Measurements from ENCODE around the gene ABCA12.

ABCA12 gene

DNA sequence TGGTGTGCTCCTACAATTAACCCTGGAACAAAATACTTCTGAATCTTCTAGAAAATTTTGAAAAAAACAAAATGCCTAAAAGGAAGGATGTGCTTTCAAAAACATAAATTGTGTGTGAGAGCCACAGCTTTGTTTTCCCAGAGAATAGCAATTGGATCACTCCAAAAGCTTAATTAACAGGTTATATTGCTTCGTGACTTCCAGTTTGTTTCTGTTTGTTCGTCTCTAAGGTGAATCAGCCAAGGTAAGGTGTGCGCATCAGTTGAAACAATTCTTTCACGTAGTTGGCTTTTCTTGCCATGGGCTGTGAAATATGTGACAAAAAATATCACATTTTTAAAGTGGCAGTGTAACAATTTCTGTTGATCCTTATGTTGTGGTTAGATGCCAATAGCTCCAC is 238.7 kb downstream of the ABCA12 start:
- H3K27ac ChIP-seq (ENCODE audit: low read depth, low read length): no peak overlapping the region
- no peak overlapping the region for H3K4me2 ChIP-seq (ENCODE audit: low read length)
- H3K27me3 ChIP-seq (ENCODE audit: control insufficient read depth, low read length): no peaks in the 10 kb centered on the region

DNA sequence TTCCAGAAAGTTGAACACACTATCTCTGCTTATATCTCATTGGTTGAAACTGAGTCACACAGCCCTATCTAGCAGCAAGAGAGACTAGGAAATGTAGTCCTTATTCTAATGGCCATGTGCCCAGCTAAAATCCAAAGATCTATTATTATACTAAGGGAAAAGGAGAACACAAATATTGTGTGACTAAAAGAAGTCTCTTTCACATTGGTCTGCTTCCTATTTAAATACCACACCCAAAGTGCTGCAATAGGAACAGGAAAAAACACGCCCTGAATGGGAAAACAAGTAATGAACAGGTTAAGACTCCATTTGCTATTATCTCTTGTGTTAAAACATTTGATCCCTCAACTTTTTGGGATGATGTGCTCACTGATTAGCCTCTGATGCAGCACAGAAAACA is 242.2 kb downstream of the ABCA12 start:
- Histone ChIP-seq H3K27me3 (ENCODE audit: control insufficient read depth, low read length) (no peaks in the 10 kb centered on the region), H3K36me3 (ENCODE audit: control insufficient read depth, low read length) (no peaks in the 10 kb centered on the region), H3F3A (ENCODE audit: control insufficient read depth, insufficient read depth) (no peaks in the 10 kb centered on the region), H4K20me1 (ENCODE audit: control insufficient read depth, insufficient read depth, low read depth, low read length) (no peaks in the 10 kb centered on the region), H3K4me1 (ENCODE audit: control insufficient read depth, low read length) (no peaks in the 10 kb centered on the region), H3K4me3 (ENCODE audit: low read length) (no peak overlapping the region), H3K9me3 (ENCODE audit: control insufficient read depth, insufficient read depth, low read length) (no peaks in the 10 kb centered on the region), H3K79me2 (ENCODE audit: control insufficient read depth, low read length) (no peaks in the 10 kb centered on the region), H3K9me2 (replicated peaks; ENCODE audit: control insufficient read depth, low read length) (no peaks in the 10 kb centered on the region), H3K27ac (ENCODE audit: low read depth, low read length) (no peak overlapping the region), H3K4me2 (ENCODE audit: low read length) (no peak overlapping the region)
- TF ChIP-seq, protein P1, sequence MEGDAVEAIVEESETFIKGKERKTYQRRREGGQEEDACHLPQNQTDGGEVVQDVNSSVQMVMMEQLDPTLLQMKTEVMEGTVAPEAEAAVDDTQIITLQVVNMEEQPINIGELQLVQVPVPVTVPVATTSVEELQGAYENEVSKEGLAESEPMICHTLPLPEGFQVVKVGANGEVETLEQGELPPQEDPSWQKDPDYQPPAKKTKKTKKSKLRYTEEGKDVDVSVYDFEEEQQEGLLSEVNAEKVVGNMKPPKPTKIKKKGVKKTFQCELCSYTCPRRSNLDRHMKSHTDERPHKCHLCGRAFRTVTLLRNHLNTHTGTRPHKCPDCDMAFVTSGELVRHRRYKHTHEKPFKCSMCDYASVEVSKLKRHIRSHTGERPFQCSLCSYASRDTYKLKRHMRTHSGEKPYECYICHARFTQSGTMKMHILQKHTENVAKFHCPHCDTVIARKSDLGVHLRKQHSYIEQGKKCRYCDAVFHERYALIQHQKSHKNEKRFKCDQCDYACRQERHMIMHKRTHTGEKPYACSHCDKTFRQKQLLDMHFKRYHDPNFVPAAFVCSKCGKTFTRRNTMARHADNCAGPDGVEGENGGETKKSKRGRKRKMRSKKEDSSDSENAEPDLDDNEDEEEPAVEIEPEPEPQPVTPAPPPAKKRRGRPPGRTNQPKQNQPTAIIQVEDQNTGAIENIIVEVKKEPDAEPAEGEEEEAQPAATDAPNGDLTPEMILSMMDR (IDR thresholded peaks at IDR 0.05; ENCODE audit: low read depth, low read length, poor library complexity, severe bottlenecking): no peak
- TF ChIP-seq EZH2phosphoT487 (IDR thresholded peaks at IDR 0.05; ENCODE audit: borderline replicate concordance, low read length): no peak

More for the DNA sequence above, 238.7 kb downstream of the ABCA12 start:
- H3K9me2 ChIP-seq (replicated peaks; ENCODE audit: control insufficient read depth, low read length): no peaks in the 10 kb centered on the region
- H3K79me2 ChIP-seq (ENCODE audit: control insufficient read depth, low read length): no peaks in the 10 kb centered on the region
- no peaks in the 10 kb centered on the region for H3K36me3 ChIP-seq (ENCODE audit: control insufficient read depth, low read length)
- no peak for TF ChIP-seq EZH2phosphoT487 (IDR thresholded peaks at IDR 0.05; ENCODE audit: borderline replicate concordance, low read length)
- TF ChIP-seq, protein P1 (IDR thresholded peaks at IDR 0.05; ENCODE audit: low read depth, low read length, poor library complexity, severe bottlenecking): no peak
- H4K20me1 ChIP-seq (ENCODE audit: control insufficient read depth, insufficient read depth, low read depth, low read length): no peaks in the 10 kb centered on the region
- no peaks in the 10 kb centered on the region for H3K9me3 ChIP-seq (ENCODE audit: control insufficient read depth, insufficient read depth, low read length)
- no peaks in the 10 kb centered on the region for H3K4me1 ChIP-seq (ENCODE audit: control insufficient read depth, low read length)
- H3F3A ChIP-seq (ENCODE audit: control insufficient read depth, insufficient read depth): no peaks in the 10 kb centered on the region
- H3K4me3 ChIP-seq (ENCODE audit: low read length): no peak overlapping the region

DNA sequence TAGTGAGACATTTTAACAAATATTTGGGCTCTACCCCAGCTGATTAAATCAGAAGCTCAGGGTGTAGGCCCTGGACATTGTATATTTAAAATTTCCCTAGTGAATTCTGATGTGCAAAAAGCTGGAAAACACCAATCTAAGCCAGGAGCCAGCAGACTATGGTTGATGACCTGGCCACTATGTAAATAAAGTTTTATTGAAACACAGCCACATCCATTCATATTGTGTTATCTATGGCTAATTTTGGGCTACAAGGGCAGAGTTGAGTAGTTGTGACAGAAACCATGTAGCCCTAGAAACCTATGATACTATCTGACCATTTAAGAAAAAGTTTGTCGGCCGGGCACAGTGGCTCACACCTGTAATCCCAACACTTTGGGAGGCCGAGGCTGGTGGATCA is 243.0 kb downstream of the ABCA12 start:
- H3K9me2 ChIP-seq (replicated peaks; ENCODE audit: control insufficient read depth, low read length): no peaks in the 10 kb centered on the region
- no peak overlapping the region for H3K4me2 ChIP-seq (ENCODE audit: low read length)
- H3K27me3 ChIP-seq (ENCODE audit: control insufficient read depth, low read length): no peaks in the 10 kb centered on the region
- H4K20me1 ChIP-seq (ENCODE audit: control insufficient read depth, insufficient read depth, low read depth, low read length): no peaks in the 10 kb centered on the region
- no peaks in the 10 kb centered on the region for H3K4me1 ChIP-seq (ENCODE audit: control insufficient read depth, low read length)
- no peaks in the 10 kb centered on the region for H3F3A ChIP-seq (ENCODE audit: control insufficient read depth, insufficient read depth)
- no peaks in the 10 kb centered on the region for H3K9me3 ChIP-seq (ENCODE audit: control insufficient read depth, insufficient read depth, low read length)
- no peak for TF ChIP-seq EZH2phosphoT487 (IDR thresholded peaks at IDR 0.05; ENCODE audit: borderline replicate concordance, low read length)
- TF ChIP-seq, protein P1 (IDR thresholded peaks at IDR 0.05; ENCODE audit: low read depth, low read length, poor library complexity, severe bottlenecking): no peak
- H3K36me3 ChIP-seq (ENCODE audit: control insufficient read depth, low read length): no peaks in the 10 kb centered on the region
- H3K4me3 ChIP-seq (ENCODE audit: low read length): no peak overlapping the region
- no peaks in the 10 kb centered on the region for H3K79me2 ChIP-seq (ENCODE audit: control insufficient read depth, low read length)
- no peak overlapping the region for H3K27ac ChIP-seq (ENCODE audit: low read depth, low read length)

DNA sequence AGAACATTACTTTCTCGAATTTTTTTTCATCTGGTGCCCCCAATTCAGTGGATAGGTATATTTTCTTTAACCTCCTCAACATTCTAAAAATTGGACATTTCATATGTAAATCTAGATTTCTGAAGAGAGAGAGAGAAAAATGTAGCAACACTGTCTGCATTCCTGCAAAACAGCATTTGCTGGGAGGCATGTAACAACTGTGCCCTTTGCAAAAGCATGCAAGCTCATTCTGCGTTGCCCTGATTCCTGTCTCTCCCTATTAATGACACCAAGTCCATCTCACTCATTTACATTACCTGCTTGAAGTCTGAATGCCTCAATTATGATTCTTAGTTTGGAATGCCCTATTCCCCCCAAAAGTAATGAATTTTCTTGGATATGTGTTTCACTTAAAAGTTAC is 249.1 kb downstream of the ABCA12 start:
- TF ChIP-seq EZH2phosphoT487 (IDR thresholded peaks at IDR 0.05; ENCODE audit: borderline replicate concordance, low read length): no peak
- TF ChIP-seq, protein P1 (IDR thresholded peaks at IDR 0.05; ENCODE audit: low read depth, low read length, poor library complexity, severe bottlenecking): no peak
- Histone ChIP-seq H3K9me3 (ENCODE audit: control insufficient read depth, insufficient read depth, low read length) (no peaks in the 10 kb centered on the region), H3K9me2 (replicated peaks; ENCODE audit: control insufficient read depth, low read length) (no peaks in the 10 kb centered on the region), H3K4me2 (ENCODE audit: low read length) (no peak overlapping the region), H3K27me3 (ENCODE audit: control insufficient read depth, low read length) (no peaks in the 10 kb centered on the region), H3K27ac (ENCODE audit: low read depth, low read length) (no peak overlapping the region), H3F3A (ENCODE audit: control insufficient read depth, insufficient read depth) (no peaks in the 10 kb centered on the region), H3K4me1 (ENCODE audit: control insufficient read depth, low read length) (no peaks in the 10 kb centered on the region), H4K20me1 (ENCODE audit: control insufficient read depth, insufficient read depth, low read depth, low read length) (no peaks in the 10 kb centered on the region), H3K79me2 (ENCODE audit: control insufficient read depth, low read length) (no peaks in the 10 kb centered on the region), H3K4me3 (ENCODE audit: low read length) (no peak overlapping the region), H3K36me3 (ENCODE audit: control insufficient read depth, low read length) (no peaks in the 10 kb centered on the region)
